Upper lobe of left lung (tissue), 6 donors: Measurements from ENCODE around the gene CFI. TPM values are rescaled to one million over a fixed set of nuclear protein-coding genes. Genes with fewer than 3 reads are reported as not detected.

Experiments used
- ATAC-seq, 2 donors: fragments of 200-7000 bp; cut with Tn5 transposase; one replicate each; pipeline ENCODE4 v1.9.1; 2022; ENCODE audit warnings: mild to moderate bottlenecking in 2 of 2, moderate library complexity in 2 of 2; ENCODE audit not compliant: low FRiP score in 2 of 2
- DNase-seq, 2 donors: peaks; one replicate each; pipeline ENCODE4 v3.0.0-alpha.2; 2019 to 2020
- H3K27ac ChIP-seq, 4 donors: fragments of 200-600 bp; sonication (generic); one replicate each; pipeline ENCODE4 v1.5.1; 2016 to 2019
- H3K27me3 ChIP-seq, 4 donors: fragments of 200-600 bp; sonication (generic); one replicate each; pipeline ENCODE4 v1.5.1; 2017 to 2019
- H3K36me3 ChIP-seq, 4 donors: fragments of 200-600 bp; sonication (generic); one replicate each; pipeline ENCODE4 v1.5.1; 2016 to 2019
- H3K4me1 ChIP-seq, 4 donors: fragments of 200-600 bp; sonication (generic); one replicate each; pipeline ENCODE4 v1.5.1; 2018 to 2019
- H3K4me3 ChIP-seq, 4 donors: fragments of 200-600 bp; sonication (generic); one replicate each; pipeline ENCODE4 v1.5.1; 2017 to 2019; ENCODE audit warnings: mild to moderate bottlenecking in 2 of 4, moderate library complexity in 1 of 4
- H3K9me3 ChIP-seq, 4 donors: fragments of 200-600 bp; sonication (generic); one replicate each; pipeline ENCODE4 v1.5.1; 2018 to 2019
- CTCF ChIP-seq, 6 experiments: fragments of 450-650 bp in 4 of 6; fragments of 200-600 bp in 2 of 6; sonication (generic) in 2 of 6; IDR thresholded peaks; one replicate each; pipeline ENCODE4 v1.5.1; 2016 to 2019; ENCODE audit warnings: antibody characterized with exemption in 6 of 6
- EP300 ChIP-seq, 4 donors: sonication (generic); formaldehyde crosslinking; IDR thresholded peaks; one replicate each; pipeline ENCODE4 v1.5.1; 2017; ENCODE audit warnings: antibody characterized with exemption in 4 of 4, control low read depth in 2 of 4
- POLR2A ChIP-seq, 4 donors: fragments of 450-650 bp; IDR thresholded peaks; one replicate each; pipeline ENCODE4 v1.5.1; 2016 to 2017; ENCODE audit warnings: antibody characterized with exemption in 4 of 4, mild to moderate bottlenecking in 2 of 4
- POLR2AphosphoS5 ChIP-seq, 2 donors: sonication (generic); formaldehyde crosslinking; IDR thresholded peaks; one replicate each; pipeline ENCODE4 v1.5.1; 2017; ENCODE audit warnings: antibody characterized with exemption in 2 of 2
- WGBS, 2 donors: methylation state at CpG; one replicate each; pipeline ENCODE4 v1.1.5; 2017 to 2018; 5-methylcytosine and 5-hydroxymethylcytosine counted together
- total RNA-seq, 6 donors: library from RNA; depleted of rRNA in 4 of 6; stranded (reverse); fragments of >200 nt in 4 of 6; gene quantifications; one replicate each; pipeline versions ENCODE4 v1.1.0 to v1.2.1, GENCODE V29; 2016 to 2021
- donor health status: DM: no; HTN: no; CAD: no; lungs with moderate emphysema.
- donor health status: DM: no; HTN: yes; CAD: no; lungs with severe emphysema.

Gene CFI
- total RNA-seq, 6 donors from 2014 or later = 20.2 to 122 (median 53.3) TPM

GRCh38 chr4:109750652-109751244, 51.1 kb downstream of the CFI start:
- WGBS, 2 donors = 92 to 95% methylated on average over 4 of the region's 4 CpGs
- H3K36me3 ChIP-seq = no peaks in the 10 kb centered on the region
- H3K4me3 ChIP-seq = no peak overlapping the region
- no peak overlapping the region for H3K27ac ChIP-seq
- DNase-seq (no peak), ATAC-seq (no peak)
- no peaks in the 10 kb centered on the region for H3K4me1 ChIP-seq
- no peaks in the 10 kb centered on the region for H3K9me3 ChIP-seq
- TF ChIP-seq POLR2AphosphoS5 (IDR thresholded peaks at IDR 0.05) = no peak
- TF ChIP-seq EP300 (IDR thresholded peaks at IDR 0.05) = no peak
- no peak for TF ChIP-seq CTCF (IDR thresholded peaks at IDR 0.05)
- no peak for TF ChIP-seq POLR2A (IDR thresholded peaks at IDR 0.05)
- no peaks in the 10 kb centered on the region for H3K27me3 ChIP-seq

- H3K9me3 ChIP-seq = no peaks in the 10 kb centered on the region
- H3K36me3 ChIP-seq = no peaks in the 10 kb centered on the region
- no peak overlapping the region for H3K4me3 ChIP-seq
- H3K4me1 ChIP-seq = no peaks in the 10 kb centered on the region
- no peaks in the 10 kb centered on the region for H3K27me3 ChIP-seq
- H3K27ac ChIP-seq = no peak overlapping the region
- DNase-seq = no peak
- no peak for ATAC-seq
- 74 to 75% methylated on average over 7 of the region's 7 CpGs for WGBS, 2 donors
- TF ChIP-seq CTCF (IDR thresholded peaks at IDR 0.05) (no peak), POLR2A (IDR thresholded peaks at IDR 0.05) (no peak), EP300 (IDR thresholded peaks at IDR 0.05) (no peak)
Observed at GRCh38 chr4:109749388-109750082, 52.3 kb downstream of the CFI start.

GRCh38 chr4:109748114-109748513, 53.7 kb downstream of the CFI start:
- Histone ChIP-seq H3K4me3 (no peak overlapping the region), H3K4me1 (no peaks in the 10 kb centered on the region), H3K9me3 (no peaks in the 10 kb centered on the region), H3K27me3 (no peaks in the 10 kb centered on the region), H3K36me3 (no peaks in the 10 kb centered on the region), H3K27ac (no peak overlapping the region)
- ATAC-seq = no peak
- WGBS, 2 donors = 93 to 98% methylated on average over 1 of the region's 1 CpG
- no peak for DNase-seq
- TF ChIP-seq POLR2AphosphoS5 (IDR thresholded peaks at IDR 0.05) (no peak), CTCF (IDR thresholded peaks at IDR 0.05) (no peak), EP300 (IDR thresholded peaks at IDR 0.05) (no peak), POLR2A (IDR thresholded peaks at IDR 0.05) (no peak)

GRCh38 chr4:109746728-109747127, 55.1 kb downstream of the CFI start:
- no peaks in the 10 kb centered on the region for H3K9me3 ChIP-seq
- WGBS, 2 donors = 79 to 91% methylated on average over 2 of the region's 2 CpGs
- H3K4me3 ChIP-seq = no peak overlapping the region
- DNase-seq (no peak), ATAC-seq (no peak)
- H3K4me1 ChIP-seq = no peaks in the 10 kb centered on the region
- no peak overlapping the region for H3K27ac ChIP-seq
- no peaks in the 10 kb centered on the region for H3K27me3 ChIP-seq
- TF ChIP-seq EP300 (IDR thresholded peaks at IDR 0.05) (no peak), POLR2AphosphoS5 (IDR thresholded peaks at IDR 0.05) (no peak), POLR2A (IDR thresholded peaks at IDR 0.05) (no peak)
- H3K36me3 ChIP-seq = no peaks in the 10 kb centered on the region

- no peak overlapping the region for H3K27ac ChIP-seq
- DNase-seq = no peak
- ATAC-seq = no peak
- H3K4me3 ChIP-seq = no peak overlapping the region
- H3K27me3 ChIP-seq = no peaks in the 10 kb centered on the region
- H3K4me1 ChIP-seq = no peaks in the 10 kb centered on the region
- no peaks in the 10 kb centered on the region for H3K9me3 ChIP-seq
- no peak for TF ChIP-seq CTCF (IDR thresholded peaks at IDR 0.05)
- no peak for TF ChIP-seq POLR2AphosphoS5 (IDR thresholded peaks at IDR 0.05)
- TF ChIP-seq EP300 (IDR thresholded peaks at IDR 0.05) = no peak
- no peak for TF ChIP-seq POLR2A (IDR thresholded peaks at IDR 0.05)
- H3K36me3 ChIP-seq = no peaks in the 10 kb centered on the region
Observed at GRCh38 chr4:109745830-109746229, 56.0 kb downstream of the CFI start.
